ENCODE results near the gene ATXN1. TPM values are rescaled to one million over a fixed set of nuclear protein-coding genes. Genes with fewer than 3 reads are reported as not detected.
A peak's percentile ranks its signal among the peaks of the same experiment; 100 is the strongest.

The ATXN1 gene
- total RNA-seq, 1 donor from 2014 or later: 33.7 TPM

DNA sequence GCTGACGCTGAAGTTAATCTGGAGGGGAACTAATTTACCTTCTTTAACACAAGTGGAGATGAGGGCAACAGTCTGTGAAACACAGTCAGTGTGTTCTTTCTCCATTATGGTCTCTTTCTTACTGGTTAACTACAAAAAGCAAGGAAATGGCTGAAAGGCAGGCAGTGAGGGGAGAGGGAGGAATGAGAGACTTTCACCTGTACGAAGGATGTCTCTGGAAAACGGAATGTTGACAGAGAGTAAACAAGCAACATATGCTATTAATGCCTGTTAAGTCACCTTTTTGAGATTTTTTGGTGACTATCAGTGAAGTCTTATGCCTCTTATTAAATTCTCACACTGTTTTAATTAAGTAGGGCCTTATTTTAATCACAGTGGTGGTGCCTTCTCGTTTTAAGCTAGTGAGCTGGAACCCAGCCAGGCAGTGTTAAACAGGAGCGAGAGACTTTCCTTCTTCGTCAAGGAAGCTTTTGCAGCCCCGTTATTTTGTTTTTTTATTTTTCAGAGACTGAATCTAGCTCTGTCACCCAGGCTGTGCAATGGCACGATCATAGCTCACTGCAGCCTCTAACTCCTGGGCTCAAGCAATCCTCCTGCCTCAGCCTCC, 165.6 kb downstream of the ATXN1 start:
- no peak overlapping the region for H3K27ac Mint-ChIP-seq
- no peaks in the 10 kb centered on the region for H3K27me3 Mint-ChIP-seq
- DNase-seq (ENCODE audit: extremely low spot score, unreplicated experiment): no peak
- H3K9me3 Mint-ChIP-seq: no peaks in the 10 kb centered on the region
- H3K4me3 Mint-ChIP-seq: no peak overlapping the region
- H3K4me1 Mint-ChIP-seq (ENCODE audit: unreplicated experiment): peaks cover 5% of the 10 kb centered on the region
- peaks cover 6% of the 10 kb centered on the region for H3K36me3 Mint-ChIP-seq
- TF ChIP-seq, protein P1, sequence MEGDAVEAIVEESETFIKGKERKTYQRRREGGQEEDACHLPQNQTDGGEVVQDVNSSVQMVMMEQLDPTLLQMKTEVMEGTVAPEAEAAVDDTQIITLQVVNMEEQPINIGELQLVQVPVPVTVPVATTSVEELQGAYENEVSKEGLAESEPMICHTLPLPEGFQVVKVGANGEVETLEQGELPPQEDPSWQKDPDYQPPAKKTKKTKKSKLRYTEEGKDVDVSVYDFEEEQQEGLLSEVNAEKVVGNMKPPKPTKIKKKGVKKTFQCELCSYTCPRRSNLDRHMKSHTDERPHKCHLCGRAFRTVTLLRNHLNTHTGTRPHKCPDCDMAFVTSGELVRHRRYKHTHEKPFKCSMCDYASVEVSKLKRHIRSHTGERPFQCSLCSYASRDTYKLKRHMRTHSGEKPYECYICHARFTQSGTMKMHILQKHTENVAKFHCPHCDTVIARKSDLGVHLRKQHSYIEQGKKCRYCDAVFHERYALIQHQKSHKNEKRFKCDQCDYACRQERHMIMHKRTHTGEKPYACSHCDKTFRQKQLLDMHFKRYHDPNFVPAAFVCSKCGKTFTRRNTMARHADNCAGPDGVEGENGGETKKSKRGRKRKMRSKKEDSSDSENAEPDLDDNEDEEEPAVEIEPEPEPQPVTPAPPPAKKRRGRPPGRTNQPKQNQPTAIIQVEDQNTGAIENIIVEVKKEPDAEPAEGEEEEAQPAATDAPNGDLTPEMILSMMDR (conservative IDR thresholded peaks at IDR 0.05): no peak

DNA sequence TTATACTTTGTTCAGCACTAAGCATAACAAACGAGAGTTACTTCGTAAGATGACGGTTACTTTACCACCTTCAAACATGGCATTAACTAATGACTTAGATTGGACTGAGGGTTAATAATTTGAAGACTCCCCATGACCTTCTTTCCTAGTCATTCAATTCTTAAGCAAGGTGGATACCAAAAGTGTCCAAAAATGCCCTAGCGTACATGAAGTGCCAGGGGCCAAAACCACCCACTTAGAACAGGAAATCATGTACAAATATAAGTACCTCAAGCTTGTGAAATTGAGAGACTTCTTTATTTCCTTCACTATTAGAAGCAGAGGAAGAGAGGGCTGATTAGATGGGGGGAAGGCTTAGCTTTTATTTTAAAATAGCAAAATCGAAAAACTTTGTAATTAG, 166.4 kb downstream of the ATXN1 start:
- Mint-ChIP-seq H3K27ac (no peak overlapping the region), H3K27me3 (no peaks in the 10 kb centered on the region), H3K36me3 (peaks cover 6% of the 10 kb centered on the region), H3K4me1 (ENCODE audit: unreplicated experiment) (peaks cover 5% of the 10 kb centered on the region), H3K4me3 (no peak overlapping the region), H3K9me3 (no peaks in the 10 kb centered on the region)
- TF ChIP-seq, protein P1 (conservative IDR thresholded peaks at IDR 0.05): no peak
- no peak for DNase-seq (ENCODE audit: extremely low spot score, unreplicated experiment)

DNA sequence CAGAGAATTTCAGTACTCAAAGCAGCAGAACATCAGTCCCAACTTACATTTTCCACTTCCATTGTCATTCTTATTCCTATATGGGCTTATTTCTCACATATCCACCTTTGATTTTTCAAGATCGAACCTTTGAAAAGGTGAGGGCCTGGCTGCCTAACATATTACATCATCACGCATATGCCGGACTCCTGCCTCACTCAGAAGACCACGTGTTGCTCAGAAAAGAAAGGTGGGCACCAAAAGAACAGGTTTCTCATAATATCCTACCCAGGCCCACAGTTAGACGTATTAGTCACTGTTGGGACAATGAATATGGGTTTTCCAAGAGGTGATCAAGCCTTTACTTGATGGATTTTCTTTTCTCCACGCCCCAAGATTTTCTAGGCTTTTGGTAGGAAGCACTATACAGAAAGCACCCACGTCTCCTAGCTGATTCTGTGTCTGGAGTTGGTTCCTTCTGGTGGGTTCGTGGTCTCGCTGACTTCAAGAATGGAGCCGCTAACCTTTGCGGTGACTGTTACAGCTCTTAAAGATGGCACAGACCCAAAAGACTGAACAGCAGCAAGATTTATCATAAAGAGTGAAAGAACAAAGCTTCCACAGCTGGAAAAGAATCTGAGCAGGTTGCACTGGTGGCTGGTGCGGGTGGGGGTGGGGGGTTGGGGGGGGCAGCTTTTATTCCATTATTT, 168.9 kb downstream of the ATXN1 start:
- Mint-ChIP-seq H3K9me3 (peaks cover 6% of the 10 kb centered on the region), H3K4me1 (ENCODE audit: unreplicated experiment) (peaks cover 9% of the 10 kb centered on the region), H3K36me3 (peaks cover 17% of the 10 kb centered on the region), H3K27me3 (no peaks in the 10 kb centered on the region), H3K27ac (no peak overlapping the region), H3K4me3 (no peak overlapping the region)
- TF ChIP-seq, protein P1 (conservative IDR thresholded peaks at IDR 0.05): no peak
- DNase-seq (ENCODE audit: extremely low spot score, unreplicated experiment): no peak

DNA sequence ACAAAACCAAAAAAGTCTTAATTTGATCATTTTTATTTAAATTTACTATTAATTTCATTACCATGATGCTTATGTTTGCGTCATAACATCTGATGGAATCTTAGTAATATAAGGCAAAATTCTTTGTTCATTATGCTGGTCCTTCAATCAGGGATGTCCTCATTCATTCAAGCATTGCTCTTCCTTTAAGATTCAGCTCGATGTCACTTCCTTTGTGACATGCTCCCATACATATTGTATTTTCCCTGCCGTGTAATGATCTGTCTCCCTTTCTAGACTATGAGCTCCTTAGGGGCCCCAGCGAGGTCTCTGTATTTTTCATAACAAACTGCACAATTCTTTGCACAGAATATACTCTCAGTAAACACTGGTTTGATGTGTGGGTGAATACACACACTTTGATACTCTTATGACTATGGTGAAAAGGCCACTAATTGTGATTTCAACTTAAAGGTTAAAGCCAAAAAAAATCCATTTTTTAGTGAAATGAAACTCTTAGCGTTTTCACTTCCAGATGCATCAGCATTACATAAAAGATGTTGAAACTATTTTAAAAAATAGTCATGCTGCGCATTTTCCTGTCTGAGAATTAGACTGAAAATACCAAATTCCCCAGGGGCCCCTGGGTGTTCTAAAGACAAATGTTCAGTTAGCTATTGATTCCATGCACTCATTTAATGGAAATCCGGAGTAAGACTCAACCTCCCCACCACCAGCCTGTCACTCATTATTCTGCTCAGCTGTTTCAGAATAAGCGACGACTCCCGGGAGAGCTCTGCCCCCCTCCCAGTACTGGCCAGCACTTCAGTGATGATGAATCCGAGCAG, 169.7 kb downstream of the ATXN1 start:
- no peaks in the 10 kb centered on the region for H3K27me3 Mint-ChIP-seq
- no peak overlapping the region for H3K27ac Mint-ChIP-seq
- peaks cover 6% of the 10 kb centered on the region for H3K9me3 Mint-ChIP-seq
- H3K36me3 Mint-ChIP-seq: peaks cover 14% of the 10 kb centered on the region
- DNase-seq (ENCODE audit: extremely low spot score, unreplicated experiment): no peak
- no peak overlapping the region for H3K4me3 Mint-ChIP-seq
- peaks cover 9% of the 10 kb centered on the region for H3K4me1 Mint-ChIP-seq (ENCODE audit: unreplicated experiment)
- TF ChIP-seq, protein P1 (conservative IDR thresholded peaks at IDR 0.05): no peak

DNA sequence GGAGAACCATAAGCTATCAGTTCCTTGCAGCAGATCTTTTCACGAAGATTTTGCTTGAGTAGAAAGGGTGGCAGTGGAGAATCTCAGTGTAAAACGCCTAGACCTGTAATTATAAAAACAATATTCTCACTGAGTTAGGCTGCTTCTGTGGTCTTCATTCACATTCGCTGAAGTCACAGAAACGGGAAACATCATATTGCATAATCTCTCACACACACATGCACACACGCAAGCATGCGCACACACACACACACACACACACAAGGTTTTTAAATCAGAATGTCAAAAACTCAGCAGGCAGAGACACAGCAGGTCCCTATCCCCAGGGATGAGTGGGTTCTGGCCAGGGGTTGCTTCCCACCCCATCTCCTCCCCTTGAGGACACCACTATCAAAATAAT, 175.5 kb downstream of the ATXN1 start:
- H3K36me3 Mint-ChIP-seq: peaks cover 26% of the 10 kb centered on the region

More for the DNA sequence above, 175.5 kb downstream of the ATXN1 start:
- TF ChIP-seq, protein P1 (conservative IDR thresholded peaks at IDR 0.05): no peak
- Mint-ChIP-seq H3K27me3 (no peaks in the 10 kb centered on the region), H3K4me3 (no peak overlapping the region), H3K4me1 (ENCODE audit: unreplicated experiment) (peaks cover 4% of the 10 kb centered on the region), H3K9me3 (peaks cover 6% of the 10 kb centered on the region), H3K27ac (peak overlapping the region; percentile 15)
- no peak for DNase-seq (ENCODE audit: extremely low spot score, unreplicated experiment)
